Left lobe of liver (tissue), 2 donors: Measurements from ENCODE around the gene WDR82. TPM values are rescaled to one million over a fixed set of nuclear protein-coding genes. Genes with fewer than 3 reads are reported as not detected.

ENCODE experiments used
- ATAC-seq: fragments of 200-7000 bp; cut with Tn5 transposase; one replicate; pipeline ENCODE4 v1.9.1; 2020; ENCODE audit warnings: mild to moderate bottlenecking, moderate library complexity
- DNase-seq: peaks from one replicate; pipeline ENCODE4 v3.0.0-alpha.2; 2020; ENCODE audit warnings: low spot score
- total RNA-seq: library from RNA; stranded (reverse); gene quantifications from one replicate; pipeline ENCODE4 v1.2.1, GENCODE V29; 2021
- donor health status: DM: no; HTN: no; CAD: no; lungs with moderate emphysema.
- donor health status: DM: no; HTN: yes; CAD: no.

Gene WDR82
- total RNA-seq, 1 donor from 2014 or later, result 18.6 TPM

DNA sequence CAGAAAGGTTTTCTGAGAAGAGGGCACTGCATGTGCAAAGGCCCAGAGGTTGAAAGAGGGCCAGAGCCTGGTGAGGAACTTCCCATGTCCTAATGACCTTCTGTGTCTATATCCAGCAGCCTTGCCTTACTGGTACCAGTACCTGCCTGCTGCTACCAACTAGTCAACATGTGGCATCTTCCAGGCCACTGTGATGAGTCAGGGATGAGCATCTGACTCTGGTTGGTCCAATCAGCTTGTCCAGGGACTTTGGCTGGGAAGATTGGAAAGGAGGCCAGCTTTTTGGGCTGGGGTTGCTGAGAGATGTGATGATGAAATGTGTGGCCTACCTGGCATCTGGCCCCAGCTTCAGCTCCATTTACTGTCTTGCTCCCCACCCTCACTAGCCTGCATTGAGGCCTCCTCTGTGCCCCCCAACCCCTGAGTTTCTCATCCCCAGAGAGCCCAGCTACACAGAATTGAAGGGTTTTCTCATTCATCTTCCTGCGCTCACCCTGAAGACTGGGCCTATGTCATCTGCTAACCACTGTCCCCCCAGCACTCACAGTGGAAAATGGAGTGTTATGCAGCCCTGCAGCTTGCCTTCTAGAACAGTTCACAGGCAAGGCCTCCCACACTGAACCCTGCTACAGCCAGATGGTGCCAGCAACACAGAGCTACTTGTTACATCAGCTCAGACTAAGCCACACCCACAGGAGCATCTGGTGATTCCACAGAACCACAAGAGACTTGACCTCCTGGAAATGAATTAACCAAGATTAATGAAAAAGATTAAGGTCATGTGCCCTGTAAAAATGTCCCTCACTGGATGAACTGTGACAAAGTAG, 38.2 kb downstream of the WDR82 start:
- DNase-seq (no peak), ATAC-seq (peak; percentile 44)

GRCh38 chr3:52238761-52239701, 39.4 kb downstream of the WDR82 start, which contains the start of gene TWF2:
Gene TWF2 (minus strand): TSS chr3:52239158. CDS start chr3:52239016, 142 bp downstream.
- DNase-seq, result peak; percentile 80
- ATAC-seq, result peak; percentile 79

DNA sequence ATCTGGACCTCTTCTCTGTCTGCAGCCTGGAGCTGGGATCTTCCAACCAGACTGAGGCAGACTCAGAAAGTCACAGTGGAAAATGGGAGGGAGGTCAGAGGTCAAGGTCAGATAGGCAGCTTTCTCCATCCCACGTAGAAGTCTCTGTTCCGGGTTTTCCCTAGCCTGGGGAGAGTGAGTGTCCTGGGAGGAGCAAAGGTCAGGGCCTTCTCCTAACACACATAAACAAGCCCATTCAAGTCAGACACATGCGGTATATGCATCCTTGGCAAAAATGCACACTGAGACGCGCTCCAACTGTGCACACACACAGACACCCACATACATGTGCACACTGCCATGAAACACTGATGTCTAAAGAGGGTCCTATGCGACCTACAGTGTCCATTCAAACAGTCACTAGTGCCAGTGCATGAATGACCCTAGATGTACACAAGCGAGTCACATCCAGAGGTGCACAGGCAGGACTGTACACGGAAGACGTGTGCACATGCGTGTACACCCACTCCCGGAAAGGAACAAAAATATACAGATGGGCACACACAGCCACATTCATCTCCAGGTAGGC, 40.2 kb downstream of the WDR82 start:
- ATAC-seq, result peak; percentile 18

DNA sequence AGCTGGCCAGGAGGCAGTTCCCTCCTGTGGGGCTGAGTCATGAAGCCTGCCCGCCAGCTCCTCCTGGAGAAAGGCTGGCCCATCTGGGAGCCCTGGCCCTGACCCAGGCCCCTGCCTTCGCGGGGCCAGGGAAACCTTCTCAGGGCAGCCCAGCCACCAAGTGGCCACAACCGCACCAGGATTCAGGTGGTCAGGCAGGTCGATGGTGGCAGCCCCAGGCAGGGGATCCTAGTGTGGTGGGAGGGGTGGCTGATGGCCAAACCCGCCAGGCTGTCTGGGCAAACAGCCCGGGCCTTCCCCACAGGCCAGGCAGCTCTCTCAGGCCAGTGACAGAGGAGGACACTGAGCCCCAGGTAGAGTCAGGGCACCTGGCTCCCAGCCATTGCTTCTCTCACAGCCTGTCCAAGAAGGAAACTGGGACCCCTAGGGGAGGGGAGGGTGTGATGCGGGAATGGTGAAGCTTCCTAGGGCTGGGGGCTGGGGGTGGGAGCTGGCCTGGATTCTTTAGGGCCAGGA, 40.7 kb downstream of the WDR82 start:
- peak; percentile 81 for DNase-seq
- peak; percentile 39 for ATAC-seq

More for the DNA sequence above, 40.2 kb downstream of the WDR82 start:
- no peak for DNase-seq

- ATAC-seq (no peak), DNase-seq (no peak)
Observed at GRCh38 chr3:52237006-52237656, 41.3 kb downstream of the WDR82 start.

DNA sequence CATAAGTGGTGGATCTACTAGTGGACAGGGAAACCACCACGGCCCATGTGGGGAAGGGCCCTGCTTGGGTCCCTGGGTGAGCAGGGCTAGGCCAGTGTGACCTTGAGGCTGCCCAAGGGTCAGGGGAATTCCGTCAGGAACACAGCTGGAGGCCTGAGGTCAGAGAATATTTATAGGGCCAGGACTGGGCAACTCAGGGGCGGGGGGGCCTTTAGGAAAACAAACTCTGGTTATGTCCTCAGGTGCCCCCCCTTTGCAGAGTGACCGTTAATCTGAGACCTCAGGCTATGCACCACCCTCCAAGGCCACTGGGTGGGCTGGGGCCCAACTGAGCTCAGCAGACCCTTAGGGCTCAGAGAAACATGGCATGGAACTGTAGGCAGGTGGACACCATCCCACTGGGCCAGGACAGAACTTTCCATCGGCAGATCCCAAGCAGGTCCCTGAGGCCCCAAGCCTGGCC, 42.0 kb downstream of the WDR82 start:
- ATAC-seq (no peak), DNase-seq (no peak)

DNA sequence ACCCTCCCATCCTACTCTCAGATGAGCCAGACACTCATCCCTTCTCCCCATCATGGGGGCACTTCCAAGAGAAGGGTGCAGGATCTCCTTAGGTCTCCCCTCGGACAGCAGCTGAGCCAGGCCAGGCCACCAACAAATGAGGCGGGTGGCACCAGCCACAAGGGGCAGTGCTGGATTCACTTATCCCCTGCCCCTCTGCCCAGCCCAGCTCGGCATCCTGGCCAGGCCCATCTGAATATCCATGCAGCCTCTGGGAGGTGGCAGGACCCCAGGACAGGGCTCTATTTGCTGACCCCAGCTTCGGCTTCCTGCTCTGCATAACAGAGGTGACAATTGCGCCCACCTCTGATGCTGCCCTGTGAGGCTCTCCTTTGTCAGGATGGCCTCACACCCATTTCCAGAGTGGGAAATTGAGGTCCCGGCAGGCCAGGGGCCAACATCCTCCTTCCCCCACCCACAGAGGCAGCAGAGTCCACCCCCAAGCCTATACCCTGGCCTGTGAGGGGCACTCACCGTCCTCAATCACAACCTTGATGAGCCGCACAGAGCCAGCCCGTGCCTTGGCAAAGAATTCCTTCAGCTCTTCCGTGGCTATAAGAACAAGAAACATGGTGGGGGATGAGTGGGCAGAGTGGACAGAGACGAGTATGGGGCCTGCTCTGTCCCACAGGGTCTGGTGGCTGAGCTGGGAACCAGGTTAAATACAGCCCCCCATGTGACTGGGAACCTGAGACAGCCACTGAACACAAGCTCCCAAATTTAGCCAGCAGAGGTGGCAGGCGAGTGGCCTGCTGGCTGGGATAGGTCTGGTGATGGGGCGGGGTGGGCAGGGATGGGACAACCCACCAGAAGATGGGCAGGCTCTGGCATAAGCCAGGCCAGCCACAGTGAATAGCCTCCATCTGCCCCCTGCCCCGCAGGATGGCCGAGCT, 43.7 kb downstream of the WDR82 start:
- no peak for DNase-seq
- no peak for ATAC-seq

DNA sequence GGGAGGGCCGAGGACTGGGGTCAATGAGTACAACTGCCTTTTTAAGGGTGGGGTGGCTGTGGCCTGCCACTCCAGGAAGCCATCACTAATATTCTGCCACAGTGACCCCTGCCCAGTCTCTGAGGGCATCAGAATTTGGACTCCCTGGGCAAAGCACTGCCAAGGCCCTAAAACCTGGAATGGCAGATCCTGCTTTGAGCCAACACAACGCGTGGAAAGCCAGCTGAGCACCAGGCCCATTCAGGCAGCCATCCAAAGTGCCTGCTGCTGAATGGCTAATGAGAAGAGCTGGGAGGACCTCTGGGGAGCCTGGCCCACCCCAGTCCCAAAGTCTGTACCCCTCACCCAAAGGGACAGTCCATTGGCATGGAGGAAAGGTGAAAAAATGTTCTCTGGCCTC, 44.5 kb downstream of the WDR82 start:
- peak; percentile 64 for ATAC-seq
- DNase-seq, result peak; percentile 92

DNA sequence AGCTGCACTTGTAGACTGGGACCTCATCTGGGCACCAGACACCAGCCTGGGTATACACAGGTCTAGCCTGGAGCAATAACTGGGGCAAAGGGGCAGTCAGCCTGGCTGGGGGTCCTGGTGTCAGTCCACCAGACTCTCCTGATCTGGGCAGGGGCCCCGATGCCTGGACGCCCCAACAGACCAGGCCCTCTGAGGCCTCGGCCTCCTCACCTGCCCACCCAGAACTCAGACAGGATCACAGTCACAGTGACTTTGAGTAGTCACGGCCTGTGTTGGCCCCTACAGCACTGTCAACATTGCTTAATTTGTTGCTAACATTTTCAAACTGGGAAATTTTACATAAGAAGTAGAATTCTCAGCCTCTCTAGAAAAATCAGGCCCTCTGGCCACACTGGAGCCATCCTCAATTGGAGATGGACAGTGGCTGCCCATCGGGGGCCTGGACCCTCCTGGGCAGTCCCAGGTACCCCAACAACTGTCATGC, 45.3 kb downstream of the WDR82 start:
- DNase-seq, result no peak
- ATAC-seq, result peak; percentile 40

DNA sequence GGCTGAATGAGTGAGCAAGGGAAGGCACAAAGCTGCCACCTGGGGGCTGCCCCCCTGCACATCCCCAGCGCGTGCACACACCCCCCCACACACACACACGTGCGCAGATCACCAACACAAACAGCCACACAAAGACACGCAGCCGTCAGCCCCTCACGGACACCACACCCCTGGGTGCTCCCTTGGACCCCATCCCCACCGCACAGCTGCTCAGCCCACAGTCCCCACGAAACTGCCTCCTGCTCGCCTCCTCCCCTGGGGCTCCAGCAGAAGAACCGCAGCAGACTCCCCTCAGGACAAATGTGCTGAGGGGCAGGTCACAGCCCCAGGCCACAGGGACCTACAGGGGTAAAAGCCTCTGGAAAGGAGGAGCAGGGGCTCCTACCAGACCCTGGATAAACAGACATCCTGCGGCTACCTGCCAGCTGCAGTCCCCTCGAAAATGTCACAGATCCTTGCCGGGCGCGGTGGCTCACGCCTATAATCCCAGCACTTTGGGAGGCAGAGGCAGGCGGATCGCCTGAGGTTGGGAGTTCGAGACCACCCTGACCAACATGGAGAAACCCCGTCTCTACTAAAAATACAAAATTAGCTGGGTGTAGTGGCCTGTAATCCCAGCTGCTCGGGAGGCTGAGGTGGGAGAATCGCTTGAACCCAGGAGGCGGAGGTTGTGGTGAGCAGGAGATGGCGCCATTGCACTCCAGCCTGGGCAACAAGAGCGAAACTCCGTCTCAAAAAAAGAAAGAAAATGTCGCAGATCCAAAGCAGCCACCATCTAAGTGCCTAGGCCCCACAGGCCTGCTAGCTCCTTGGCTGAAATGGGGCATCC, 46.0 kb downstream of the WDR82 start:
- no peak for ATAC-seq
- DNase-seq, result no peak

- ATAC-seq (peak; percentile 71), DNase-seq (peak; percentile 88)
Observed at GRCh38 chr3:52231502-52232278, 46.8 kb downstream of the WDR82 start.

GRCh38 chr3:52230889-52231499, 47.5 kb downstream of the WDR82 start:
- ATAC-seq (no peak), DNase-seq (no peak)

- ATAC-seq, result no peak
- DNase-seq, result no peak
Observed at GRCh38 chr3:52230461-52230860, 48.0 kb downstream of the WDR82 start.

GRCh38 chr3:52229656-52230055, 48.8 kb downstream of the WDR82 start:
- DNase-seq, result no peak
- no peak for ATAC-seq

DNA sequence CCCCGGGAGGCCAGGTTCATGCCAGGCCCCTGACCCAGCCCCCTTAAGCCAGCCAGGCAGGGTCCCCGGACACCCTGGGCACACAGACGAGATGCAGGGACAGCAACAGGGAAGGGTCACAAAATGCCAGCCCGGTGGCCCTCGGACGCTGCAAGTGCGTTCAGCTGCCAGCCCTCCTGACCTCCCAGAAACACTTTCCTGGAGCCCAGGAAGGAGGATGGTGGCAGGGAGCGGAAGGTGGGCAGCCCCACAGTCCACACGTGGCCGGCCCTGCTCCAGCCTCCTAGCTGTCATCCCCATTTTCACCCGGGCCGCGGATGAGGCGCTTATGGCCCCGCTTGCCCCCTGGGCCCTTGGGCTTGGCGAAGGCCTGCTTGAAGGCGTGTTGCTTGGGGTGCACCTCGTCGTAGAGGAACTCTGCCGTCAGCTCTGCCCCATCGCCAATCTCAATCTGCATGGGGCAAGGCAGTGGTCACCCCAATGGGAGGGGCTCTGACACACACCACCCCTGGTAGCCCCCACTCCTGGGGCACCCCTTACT, 49.6 kb downstream of the WDR82 start:
- DNase-seq (no peak), ATAC-seq (no peak)

DNA sequence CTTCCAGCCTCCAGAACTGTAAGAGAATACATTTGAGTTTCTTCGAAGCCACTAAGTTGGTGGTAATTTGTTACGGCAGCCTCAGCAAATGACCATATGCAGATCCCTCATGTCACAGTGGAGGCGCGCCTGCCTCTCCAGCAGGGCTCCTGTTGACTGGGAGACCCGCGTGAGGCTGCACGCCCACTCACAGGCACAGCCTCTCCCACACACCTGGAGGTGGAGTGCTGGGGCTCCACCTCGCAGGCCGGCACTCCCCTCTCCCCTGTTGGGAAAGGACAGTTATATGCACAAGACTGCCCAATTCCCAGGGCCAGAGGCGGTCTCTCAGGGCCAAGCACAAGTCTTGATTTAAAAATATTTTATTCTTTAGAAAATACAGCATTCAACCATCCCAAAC, 50.2 kb downstream of the WDR82 start:
- ATAC-seq, result no peak
- no peak for DNase-seq

DNA sequence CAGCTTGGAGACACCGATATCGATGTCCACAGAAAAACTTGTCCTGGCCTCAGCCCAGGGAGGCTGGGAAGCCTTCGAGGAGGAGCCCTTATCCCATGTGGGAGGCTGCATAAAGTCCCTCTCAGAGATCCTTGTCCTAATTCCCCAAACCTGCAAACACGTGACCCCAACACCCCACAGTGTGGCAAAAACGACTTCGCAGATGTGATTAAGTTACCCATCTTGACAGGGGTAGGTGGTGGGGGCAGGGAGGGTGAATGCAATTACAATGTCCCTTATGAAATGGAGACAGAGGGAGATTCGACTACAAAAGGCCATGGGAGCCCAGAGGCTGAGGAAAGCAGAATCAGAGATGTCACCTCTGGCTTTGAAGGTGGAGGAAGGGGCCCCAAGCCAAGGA, 50.7 kb downstream of the WDR82 start:
- DNase-seq (no peak), ATAC-seq (no peak)
